LNCAP (cell line): ENCODE data around the gene FOXC1.

Experiments used
- CTCF ChIP-seq: fragments of 450-650 bp; IDR thresholded peaks from 2 replicates; pipeline ENCODE4 v1.5.1; 2017; ENCODE audit warnings: mild to moderate bottlenecking

The FOXC1 gene

DNA sequence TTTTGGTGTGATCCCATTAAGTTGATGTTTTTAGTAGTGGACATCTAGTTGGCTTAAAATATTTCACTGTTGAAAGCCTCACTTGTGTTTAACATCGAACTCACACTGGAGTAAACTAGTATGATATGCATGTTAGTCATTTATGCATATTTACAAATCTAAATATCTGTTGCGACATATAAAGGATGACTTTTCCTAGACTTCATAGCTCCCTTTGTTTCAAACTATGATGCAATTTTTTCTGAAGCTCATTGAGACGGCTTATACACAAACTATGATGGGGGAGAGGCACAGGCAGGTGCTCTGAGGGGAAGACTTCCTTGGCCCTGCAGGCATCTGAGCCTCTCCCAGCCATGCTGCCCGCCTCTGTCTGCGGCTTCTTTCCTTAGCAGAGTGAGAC, 11.8 kb upstream of the FOXC1 start:
- TF ChIP-seq CTCF = no peak

- no peak for TF ChIP-seq CTCF
Measured at GRCh38 chr6:1598433-1598832, 11.3 kb upstream of the FOXC1 start.

GRCh38 chr6:1598886-1599285, 10.8 kb upstream of the FOXC1 start:
- no peak for TF ChIP-seq CTCF

DNA sequence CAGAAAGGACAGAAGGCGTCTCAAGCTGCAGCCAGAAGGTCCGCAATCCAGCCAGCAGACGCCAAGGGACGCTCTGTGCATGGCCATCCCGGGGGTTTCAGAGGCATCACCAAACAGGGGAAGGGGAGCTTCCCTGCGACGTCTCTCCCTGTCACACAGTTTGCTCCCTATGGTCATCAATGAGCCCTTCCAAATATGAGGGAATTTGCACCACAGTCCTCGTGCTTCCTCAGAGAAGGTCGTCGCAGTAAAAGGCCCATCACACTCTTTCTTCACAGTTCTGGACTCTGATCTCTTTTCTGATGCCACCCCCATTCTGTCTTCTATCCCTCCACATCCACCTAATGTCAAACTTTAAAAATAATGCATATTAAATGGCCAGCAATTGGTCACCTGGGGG, 10.2 kb upstream of the FOXC1 start:
- no peak for TF ChIP-seq CTCF

GRCh38 chr6:1600063-1600763, 9.5 kb upstream of the FOXC1 start:
- no peak for TF ChIP-seq CTCF

GRCh38 chr6:1600764-1601157, 9.0 kb upstream of the FOXC1 start:
- no peak for TF ChIP-seq CTCF

DNA sequence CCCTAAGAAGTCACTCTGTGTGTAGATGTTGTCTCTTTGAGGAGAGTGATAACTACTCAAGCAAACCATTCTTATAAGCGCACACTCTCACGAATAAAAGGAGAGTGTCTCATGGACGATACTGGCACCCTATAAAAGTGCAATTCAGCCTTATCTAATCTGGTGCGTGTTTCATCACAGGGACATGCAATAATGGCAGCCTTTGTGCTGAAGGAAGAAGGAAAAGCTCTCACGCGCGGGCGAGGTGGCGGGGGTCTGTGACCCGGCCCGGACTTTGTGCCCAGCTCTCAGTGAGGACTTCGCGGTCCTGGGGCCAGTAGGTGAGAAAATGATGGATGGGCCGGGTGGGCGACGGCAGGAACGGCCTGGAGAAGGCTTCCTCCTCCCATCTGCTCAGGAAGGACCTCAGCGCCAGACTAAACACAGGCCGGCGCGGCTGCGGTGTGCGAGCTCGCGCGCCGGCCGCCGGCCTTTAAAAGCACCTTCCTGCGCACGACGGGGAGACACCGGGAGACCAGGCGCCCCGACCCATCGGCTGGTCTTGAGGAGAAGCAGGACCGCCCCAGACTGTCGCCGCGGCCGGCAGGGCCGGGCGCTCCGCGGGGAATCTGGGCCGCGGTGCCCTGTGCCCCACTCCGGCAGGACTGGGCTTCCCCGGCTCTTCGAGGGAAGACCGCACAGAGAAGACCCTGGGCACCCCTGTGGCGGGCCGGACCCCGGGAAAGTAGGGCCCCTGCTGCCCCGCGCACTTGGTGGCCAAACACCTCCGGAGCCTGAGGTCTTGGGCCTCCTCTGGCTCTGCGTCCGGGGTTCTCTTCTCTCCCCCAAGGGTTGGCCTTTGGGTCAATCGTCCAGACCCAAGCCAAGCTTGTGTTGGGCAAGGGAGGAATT, 8.3 kb upstream of the FOXC1 start:
- no peak for TF ChIP-seq CTCF
